ENCODE measurements around the gene CACTIN. TPM values are rescaled to one million over a fixed set of nuclear protein-coding genes. Genes with fewer than 3 reads are reported as not detected.

Gene CACTIN
- total RNA-seq, 4 donors from 2014 or later: 22.6 to 29.9 (median 27.9) TPM

- TF ChIP-seq EP300 (IDR thresholded peaks at IDR 0.05): no peak
- TF ChIP-seq CTCF (IDR thresholded peaks at IDR 0.05): no peak
- TF ChIP-seq POLR2A (IDR thresholded peaks at IDR 0.05): no peak
- no peak for TF ChIP-seq POLR2AphosphoS5 (IDR thresholded peaks at IDR 0.05)
- Histone ChIP-seq H3K27me3 (peaks cover 8% of the 10 kb centered on the region), H3K4me1 (peaks cover 17% of the 10 kb centered on the region), H3K4me3 (no peak overlapping the region), H3K9me3 (no peaks in the 10 kb centered on the region), H3K36me3 (no peaks in the 10 kb centered on the region), H3K27ac (no peak overlapping the region)
- no peak for DNase-seq (ENCODE audit: low spot score in 2 of 2)
- 81% methylated on average over 12 of the region's 12 CpGs for WGBS
These were observed 25.6 kb downstream of the CACTIN start for GRCh38 chr19:3601021-3601420.

GRCh38 chr19:3599776-3600187 lies 26.8 kb downstream of the CACTIN start:
- H3K27me3 ChIP-seq: peaks cover 4% of the 10 kb centered on the region
- no peaks in the 10 kb centered on the region for H3K36me3 ChIP-seq
- WGBS: 88% methylated on average over 5 of the region's 28 CpGs
- DNase-seq (ENCODE audit: low spot score in 2 of 2): peak in 1 of 2 donors; percentile 59
- H3K4me3 ChIP-seq: no peak overlapping the region
- H3K4me1 ChIP-seq: peaks cover 6% of the 10 kb centered on the region
- TF ChIP-seq POLR2AphosphoS5 (IDR thresholded peaks at IDR 0.05) (no peak), CTCF (IDR thresholded peaks at IDR 0.05) (no peak), POLR2A (IDR thresholded peaks at IDR 0.05) (no peak), EP300 (IDR thresholded peaks at IDR 0.05) (no peak)
- H3K9me3 ChIP-seq: no peaks in the 10 kb centered on the region
- H3K27ac ChIP-seq: no peak overlapping the region

- 73% methylated on average over 31 of the region's 34 CpGs for WGBS
- TF ChIP-seq CTCF (IDR thresholded peaks at IDR 0.05): no peak
- TF ChIP-seq POLR2A (IDR thresholded peaks at IDR 0.05): no peak
- TF ChIP-seq EP300 (IDR thresholded peaks at IDR 0.05): no peak
- no peak for TF ChIP-seq POLR2AphosphoS5 (IDR thresholded peaks at IDR 0.05)
- no peaks in the 10 kb centered on the region for H3K27me3 ChIP-seq
- H3K9me3 ChIP-seq: no peaks in the 10 kb centered on the region
- H3K4me1 ChIP-seq: no peaks in the 10 kb centered on the region
- no peak overlapping the region for H3K4me3 ChIP-seq
- H3K36me3 ChIP-seq: no peaks in the 10 kb centered on the region
- no peak for DNase-seq (ENCODE audit: low spot score in 2 of 2)
- no peak overlapping the region for H3K27ac ChIP-seq
These were observed 31.0 kb downstream of the CACTIN start for GRCh38 chr19:3595521-3596061.

GRCh38 chr19:3593156-3593555 lies 33.4 kb downstream of the CACTIN start:
- H3K9me3 ChIP-seq: no peaks in the 10 kb centered on the region
- H3K4me3 ChIP-seq: no peak overlapping the region
- no peaks in the 10 kb centered on the region for H3K4me1 ChIP-seq
- no peaks in the 10 kb centered on the region for H3K27me3 ChIP-seq
- H3K27ac ChIP-seq: no peak overlapping the region
- TF ChIP-seq POLR2AphosphoS5 (IDR thresholded peaks at IDR 0.05) (no peak), CTCF (IDR thresholded peaks at IDR 0.05) (no peak), EP300 (IDR thresholded peaks at IDR 0.05) (no peak), POLR2A (IDR thresholded peaks at IDR 0.05) (no peak)
- 56% methylated on average over 10 of the region's 11 CpGs for WGBS
- no peaks in the 10 kb centered on the region for H3K36me3 ChIP-seq
- DNase-seq (ENCODE audit: low spot score in 2 of 2): no peak

- peaks cover 2% of the 10 kb centered on the region for H3K4me1 ChIP-seq
- H3K27ac ChIP-seq: no peak overlapping the region
- H3K9me3 ChIP-seq: no peaks in the 10 kb centered on the region
- WGBS: 17% methylated on average over 1 of the region's 9 CpGs
- no peak for DNase-seq (ENCODE audit: low spot score in 2 of 2)
- no peaks in the 10 kb centered on the region for H3K27me3 ChIP-seq
- no peak for TF ChIP-seq EP300 (IDR thresholded peaks at IDR 0.05)
- TF ChIP-seq CTCF (IDR thresholded peaks at IDR 0.05): no peak
- no peak for TF ChIP-seq POLR2A (IDR thresholded peaks at IDR 0.05)
- TF ChIP-seq POLR2AphosphoS5 (IDR thresholded peaks at IDR 0.05): no peak
- H3K36me3 ChIP-seq: no peaks in the 10 kb centered on the region
- H3K4me3 ChIP-seq: no peak overlapping the region
These were observed 34.5 kb downstream of the CACTIN start for GRCh38 chr19:3591876-3592613.

All from suprapubic skin (tissue), 4 donors.